ENCODE results near the gene BCAS3.
A peak's percentile ranks its signal among the peaks of the same experiment; 100 is the strongest.

Gene BCAS3

DNA sequence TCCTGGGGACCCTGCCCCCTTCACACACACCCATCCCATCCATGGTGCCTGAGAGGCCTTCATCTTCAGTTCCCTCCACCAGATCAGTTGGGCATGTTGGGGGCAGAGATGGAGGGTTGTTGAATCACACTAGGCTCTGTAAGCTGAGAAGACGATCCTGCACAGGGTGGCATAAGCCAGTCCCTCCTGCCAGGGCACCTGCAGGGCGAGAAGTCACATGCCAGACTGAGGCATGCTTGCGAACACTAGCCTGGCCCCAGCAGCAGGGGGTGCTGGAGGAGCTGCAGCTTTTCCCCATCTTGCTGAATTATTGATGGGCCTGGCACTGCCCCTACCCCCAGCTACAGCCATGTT, 715.9 kb downstream of the BCAS3 start:
- peak; percentile 50 for DNase-seq

- no peak for DNase-seq
These were observed 716.4 kb downstream of the BCAS3 start for GRCh38 chr17:61393904-61394629.

DNA sequence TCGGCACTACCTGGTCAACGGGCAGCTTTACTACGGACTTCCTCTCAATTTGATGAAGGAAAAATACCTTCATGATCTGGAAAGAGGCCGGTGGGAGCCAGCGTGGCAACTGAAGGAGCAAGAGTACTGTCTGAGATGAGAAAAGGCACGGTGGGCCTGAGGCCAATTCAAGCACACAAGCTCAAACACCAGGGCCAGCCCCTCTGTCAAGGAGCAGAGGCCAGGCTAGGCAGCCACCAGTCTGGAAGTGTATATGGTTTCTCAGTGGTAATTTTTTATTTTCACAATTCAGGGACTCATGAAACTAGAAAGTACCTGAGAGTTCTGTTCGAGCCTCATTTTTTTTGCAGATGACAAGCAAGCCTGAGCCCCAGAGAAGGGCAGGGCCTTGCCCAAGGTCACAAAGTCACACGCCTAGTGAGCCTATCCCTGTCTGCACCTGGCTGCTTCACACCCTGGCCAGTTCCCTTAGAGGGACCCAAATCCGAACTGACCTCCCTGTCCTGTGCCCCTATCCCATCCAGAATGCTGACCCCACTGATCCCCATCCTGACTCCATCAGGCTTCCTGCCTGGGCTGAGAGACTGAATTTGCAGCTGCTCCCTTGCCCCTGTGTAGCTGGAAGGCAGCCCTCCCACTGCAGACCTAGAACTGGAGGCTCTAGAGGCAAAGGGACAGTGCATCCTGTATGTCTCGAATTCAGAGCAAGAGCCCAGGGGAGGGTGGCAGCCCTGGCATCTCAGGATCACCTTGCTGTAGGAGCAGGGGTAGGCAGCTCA, 717.2 kb downstream of the BCAS3 start:
- DNase-seq = no peak

- no peak for DNase-seq
These were observed 717.8 kb downstream of the BCAS3 start for GRCh38 chr17:61395409-61395982.

DNA sequence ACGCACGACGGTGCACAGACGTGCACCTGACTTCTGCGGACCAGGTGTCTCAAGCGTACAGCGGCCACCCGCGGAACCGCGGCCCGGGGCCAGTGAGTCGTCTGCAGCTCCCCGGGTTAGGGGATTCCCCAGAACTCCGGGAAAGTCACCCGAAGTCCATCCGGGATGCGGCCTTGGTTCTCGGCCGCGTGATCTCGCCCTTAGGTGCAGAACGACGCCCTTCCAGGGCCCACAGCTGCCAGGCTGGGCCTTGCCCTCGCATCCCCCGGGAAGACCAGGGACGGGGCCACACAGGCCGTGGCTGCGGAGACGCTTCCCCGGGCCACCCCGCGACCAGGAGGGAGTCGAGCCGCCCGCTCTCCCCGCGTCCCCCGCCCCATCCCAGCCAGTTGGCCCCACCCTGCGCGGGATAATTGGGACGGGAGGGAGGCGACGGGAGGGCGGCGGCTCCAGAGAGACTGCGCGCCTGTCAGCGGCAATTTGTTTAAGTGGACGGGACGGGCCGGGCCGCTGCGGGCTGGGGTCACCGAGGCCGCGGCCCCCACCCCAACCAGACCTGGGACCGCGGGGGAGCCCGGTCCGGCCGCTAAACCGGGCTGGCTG, 718.4 kb downstream of the BCAS3 start:
- DNase-seq = no peak

GRCh38 chr17:61396586-61397085, 719.0 kb downstream of the BCAS3 start:
- DNase-seq = no peak

GRCh38 chr17:61397086-61397842, 719.6 kb downstream of the BCAS3 start:
- no peak for DNase-seq

- no peak for DNase-seq
These were observed 721.1 kb downstream of the BCAS3 start for GRCh38 chr17:61398721-61399130.

- DNase-seq = no peak
These were observed 721.7 kb downstream of the BCAS3 start, which contains the start of gene TBX2 for GRCh38 chr17:61399131-61400065. Gene TBX2, plus strand, starts transcription at chr17:61399843. Its CDS starts 334 bp downstream, at chr17:61400177.

GRCh38 chr17:61400066-61400716, 722.5 kb downstream of the BCAS3 start:
- no peak for DNase-seq

DNA sequence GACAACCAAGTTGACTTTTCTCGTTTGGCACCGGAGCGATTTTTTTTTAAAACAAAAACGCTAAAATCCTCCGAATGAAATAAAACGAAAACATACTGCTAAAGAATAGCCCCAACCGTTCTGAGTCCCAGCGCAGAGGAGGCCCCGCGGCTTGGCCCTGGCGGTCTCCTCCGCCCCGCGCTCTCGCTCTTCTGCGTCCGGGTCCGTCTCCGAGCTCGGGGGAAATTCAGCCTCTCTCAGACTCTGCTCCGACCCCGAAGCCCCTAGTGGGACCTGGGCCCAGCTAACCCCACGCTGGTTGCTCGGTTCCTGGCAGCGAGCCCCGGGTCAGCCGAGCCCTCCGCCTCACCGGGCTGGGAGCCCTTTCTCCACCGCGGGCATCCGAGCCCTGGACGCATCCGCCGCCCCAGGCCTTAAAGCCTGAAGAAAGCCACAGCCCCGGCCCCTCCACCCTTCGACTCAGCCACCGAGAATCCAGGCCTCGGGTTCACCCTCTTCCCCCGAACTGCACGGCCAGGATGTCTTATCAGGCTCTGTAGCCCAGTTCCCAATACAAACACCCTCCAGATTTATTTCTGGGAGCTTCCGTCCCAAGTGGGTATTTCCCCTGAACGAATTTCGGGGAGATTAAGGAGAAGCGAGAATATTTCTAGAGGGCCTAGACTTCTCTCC, 723.2 kb downstream of the BCAS3 start:
- DNase-seq = no peak

GRCh38 chr17:61401389-61402072, 723.9 kb downstream of the BCAS3 start:
- DNase-seq = no peak

GRCh38 chr17:61402073-61402541, 724.5 kb downstream of the BCAS3 start:
- no peak for DNase-seq

DNA sequence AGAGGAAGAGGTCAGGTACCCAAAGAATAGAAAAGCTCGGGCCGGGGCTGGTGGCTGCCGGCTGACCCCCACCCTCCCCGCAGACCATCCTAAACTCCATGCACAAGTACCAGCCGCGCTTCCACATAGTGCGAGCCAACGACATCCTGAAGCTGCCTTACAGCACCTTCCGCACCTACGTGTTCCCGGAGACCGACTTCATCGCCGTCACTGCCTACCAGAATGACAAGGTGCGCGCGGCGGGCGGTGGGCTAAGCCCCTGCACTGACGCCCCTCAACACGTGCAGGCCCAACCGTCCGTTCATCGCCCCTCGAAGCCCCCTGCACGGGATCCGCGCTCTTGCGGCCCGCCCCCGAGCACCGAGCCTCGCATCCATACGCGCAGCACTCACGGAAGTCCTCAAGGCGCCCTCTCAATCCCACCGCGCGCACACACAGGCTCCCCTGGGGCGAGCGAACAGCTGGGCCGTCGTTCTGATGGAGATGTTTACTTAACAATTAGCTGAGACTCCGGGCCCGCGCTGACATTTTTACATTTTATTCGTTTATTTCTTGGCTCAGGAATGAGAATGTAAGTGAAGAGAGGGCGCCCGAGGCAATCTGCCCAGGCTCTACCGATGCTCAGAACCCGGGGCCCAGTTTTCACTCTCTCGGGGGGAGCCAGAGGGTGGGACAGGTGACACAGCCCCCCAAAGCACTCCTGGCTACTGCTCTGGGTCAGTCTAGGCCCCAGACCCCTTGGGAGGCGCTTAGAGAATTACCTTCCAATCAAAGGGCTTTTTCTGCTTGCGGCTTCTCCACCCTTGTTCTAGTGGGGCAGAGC, 725.5 kb downstream of the BCAS3 start:
- DNase-seq = no peak

DNA sequence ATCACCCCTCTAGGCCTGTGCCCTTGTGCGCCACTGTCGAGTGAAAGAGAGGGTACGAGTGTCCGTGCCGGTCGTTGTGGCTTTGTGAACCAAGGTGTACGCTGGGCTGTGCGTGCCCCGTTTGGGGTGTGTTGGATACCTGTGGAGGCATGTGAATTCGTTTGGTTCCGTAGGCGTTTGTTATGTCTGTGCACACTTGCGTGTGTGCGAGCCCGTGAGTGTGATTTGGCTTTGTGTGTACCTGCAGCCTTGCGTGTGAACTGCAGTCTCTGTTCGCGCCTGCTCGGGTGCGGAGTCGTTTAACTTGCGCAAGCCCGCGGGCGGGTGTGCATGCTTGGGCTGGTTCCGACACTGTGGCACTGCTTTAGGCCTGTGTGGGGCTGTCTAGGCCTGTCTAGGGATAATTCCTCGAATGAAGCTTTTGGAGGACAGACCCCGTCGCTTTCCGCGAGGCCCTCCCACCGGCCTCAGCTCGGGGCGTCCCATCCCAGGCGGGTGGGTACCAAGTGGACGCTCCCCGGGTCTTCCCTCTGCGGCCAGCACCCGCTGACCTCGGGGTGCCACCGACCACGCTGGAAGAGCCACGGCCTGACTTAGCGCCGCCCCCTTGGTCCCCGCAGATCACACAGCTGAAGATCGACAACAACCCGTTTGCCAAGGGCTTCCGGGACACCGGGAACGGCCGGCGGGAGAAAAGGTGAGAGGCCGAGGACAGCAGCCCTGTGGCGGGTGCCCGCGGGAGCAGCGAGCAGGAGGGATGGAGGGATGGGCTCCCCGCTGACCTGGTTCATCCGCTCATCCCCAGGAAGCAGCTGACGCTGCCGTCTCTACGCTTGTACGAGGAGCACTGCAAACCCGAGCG, 726.4 kb downstream of the BCAS3 start:
- no peak for DNase-seq

GRCh38 chr17:61404663-61404912, 726.9 kb downstream of the BCAS3 start:
- no peak for DNase-seq

DNA sequence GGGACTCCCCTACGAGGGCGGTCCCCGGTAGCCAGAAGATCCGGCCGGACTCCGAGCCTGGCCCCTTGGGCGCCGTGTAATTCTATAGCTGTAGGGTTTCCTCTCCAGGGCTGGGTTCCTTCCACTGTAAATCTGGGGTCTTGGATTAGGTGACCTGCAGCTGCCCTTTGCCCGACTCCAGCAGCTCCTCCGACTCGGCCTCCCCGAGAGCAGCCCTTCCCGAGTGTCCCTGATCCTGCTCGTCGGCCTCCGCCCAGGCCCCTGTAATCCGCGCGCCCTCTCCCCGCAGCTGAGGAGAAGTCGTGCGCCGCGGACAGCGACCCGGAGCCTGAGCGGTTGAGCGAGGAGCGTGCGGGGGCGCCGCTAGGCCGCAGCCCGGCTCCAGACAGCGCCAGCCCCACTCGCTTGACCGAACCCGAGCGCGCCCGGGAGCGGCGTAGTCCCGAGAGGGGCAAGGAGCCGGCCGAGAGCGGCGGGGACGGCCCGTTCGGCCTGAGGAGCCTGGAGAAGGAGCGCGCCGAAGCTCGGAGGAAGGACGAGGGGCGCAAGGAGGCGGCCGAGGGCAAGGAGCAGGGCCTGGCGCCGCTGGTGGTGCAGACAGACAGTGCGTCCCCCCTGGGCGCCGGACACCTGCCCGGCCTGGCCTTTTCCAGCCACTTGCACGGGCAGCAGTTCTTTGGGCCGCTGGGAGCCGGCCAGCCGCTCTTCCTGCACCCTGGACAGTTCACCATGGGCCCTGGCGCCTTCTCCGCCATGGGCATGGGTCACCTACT, 727.4 kb downstream of the BCAS3 start:
- no peak for DNase-seq

Data from hematopoietic multipotent progenitor cell treated with erythropoietin and hydrocortisone succinate and interleukin-3 and kit ligand, for 4 days (in vitro differentiated cells).